ENCODE results near the gene NUP62. TPM values are rescaled to one million over a fixed set of nuclear protein-coding genes. Genes with fewer than 3 reads are reported as not detected.

NUP62 gene
- total and polyA plus RNA-seq, 10 donors = 17.3 to 60.9 (median 46.1) TPM

DNA sequence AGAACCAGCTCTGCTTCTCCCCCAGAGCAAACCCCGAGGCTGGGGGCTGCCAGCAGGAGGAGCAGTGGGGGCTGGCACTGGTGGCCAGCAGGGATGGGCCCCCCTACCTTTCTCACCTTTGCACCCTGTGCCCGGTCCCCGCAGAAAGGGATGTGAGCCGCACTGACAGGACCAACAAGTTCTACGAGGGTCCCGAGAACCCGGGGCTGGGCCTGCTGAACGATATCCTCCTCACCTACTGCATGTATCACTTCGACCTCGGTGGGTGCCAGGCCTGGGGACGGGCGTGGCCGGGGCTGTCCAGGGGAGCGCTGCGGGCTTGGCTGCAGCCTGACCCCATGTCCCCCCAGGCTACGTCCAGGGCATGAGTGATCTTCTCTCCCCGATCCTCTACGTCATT, 45.2 kb downstream of the NUP62 start:
- H3K36me3 ChIP-seq = peaks cover 9 to 100% (median 64%) of the 10 kb centered on the region in 6 donors
- TF ChIP-seq POLR2AphosphoS5 (IDR thresholded peaks at IDR 0.05) = no peak
- no peak for TF ChIP-seq POLR2A (IDR thresholded peaks at IDR 0.05)
- no peak for TF ChIP-seq CTCF (IDR thresholded peaks at IDR 0.05 in 8 of 11, conservative IDR thresholded peaks at IDR 0.05 in 3 of 11)
- intact Hi-C loops (cut with DNase I; ENCODE audit: low total_unique reads) = no loop called here
- no peak overlapping the region for H3K4me3 ChIP-seq
- no peaks in the 10 kb centered on the region for H3K9me3 ChIP-seq
- 83 to 96% (median 94%) methylated on average over 8 to 18 of the region's 18 CpGs for WGBS, 5 donors
- DNase-seq = peak; percentile 75
- H3K4me1 ChIP-seq = peaks cover 0 to 31% (median 15%) of the 10 kb centered on the region in 6 donors
- H3K27ac ChIP-seq = no peak overlapping the region
- no peaks in the 10 kb centered on the region for H3K27me3 ChIP-seq (replicated peaks in 1 of 7)

DNA sequence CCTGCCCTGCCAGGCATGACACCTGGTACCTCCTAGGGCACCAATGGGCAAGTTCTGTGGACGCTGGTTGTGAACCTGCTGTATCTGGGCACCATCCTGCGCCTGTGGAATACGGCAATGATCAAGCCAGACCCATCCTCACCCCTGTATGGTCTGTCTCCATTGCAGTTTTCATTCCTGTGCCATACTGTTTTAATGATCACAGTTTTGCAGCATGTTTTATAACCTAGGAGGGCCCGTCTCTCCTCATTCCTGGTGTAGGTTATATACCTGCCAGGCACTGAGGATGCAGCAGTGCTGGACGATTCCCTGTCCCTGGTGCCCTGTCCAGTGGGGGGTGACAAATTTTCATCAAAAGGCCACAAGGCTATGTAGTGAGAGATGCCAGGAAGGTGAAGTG, 46.2 kb downstream of the NUP62 start:
- intact Hi-C loops (cut with DNase I; ENCODE audit: low total_unique reads) = no loop called here

GRCh38 chr19:49882643-49883042, 46.7 kb downstream of the NUP62 start:
- Histone ChIP-seq H3K27ac (no peak overlapping the region), H3K27me3 (replicated peaks in 1 of 7) (no peaks in the 10 kb centered on the region), H3K4me1 (peaks cover 4 to 38% (median 24%) of the 10 kb centered on the region in 6 donors), H3K4me3 (no peak overlapping the region), H3K9me3 (no peaks in the 10 kb centered on the region), H3K36me3 (peaks cover 9 to 91% (median 64%) of the 10 kb centered on the region in 6 donors)
- DNase-seq = no peak
- no peak for TF ChIP-seq CTCF (IDR thresholded peaks at IDR 0.05 in 8 of 11, conservative IDR thresholded peaks at IDR 0.05 in 3 of 11)
- TF ChIP-seq POLR2AphosphoS5 (IDR thresholded peaks at IDR 0.05) = peak in 1 of 3 donors; percentile 37
- intact Hi-C loops (cut with DNase I; ENCODE audit: low total_unique reads) = no loop called here
- WGBS, 5 donors = 95 to 97% (median 97%) methylated on average over 12 to 14 of the region's 14 CpGs; no CpG with 5 or more reads in 1 of the 5 donors

More for the DNA sequence above, 46.2 kb downstream of the NUP62 start:
- Histone ChIP-seq H3K27ac (no peak overlapping the region), H3K36me3 (peaks cover 9 to 96% (median 64%) of the 10 kb centered on the region in 6 donors), H3K4me1 (peaks cover 4 to 41% (median 25%) of the 10 kb centered on the region in 6 donors), H3K4me3 (no peak overlapping the region), H3K27me3 (replicated peaks in 1 of 7) (no peaks in the 10 kb centered on the region), H3K9me3 (no peaks in the 10 kb centered on the region)
- 92 to 99% (median 97%) methylated on average over 5 of the region's 5 CpGs for WGBS, 5 donors
- no peak for TF ChIP-seq POLR2A (IDR thresholded peaks at IDR 0.05)
- TF ChIP-seq POLR2AphosphoS5 (IDR thresholded peaks at IDR 0.05) = no peak
- TF ChIP-seq CTCF (IDR thresholded peaks at IDR 0.05 in 8 of 11, conservative IDR thresholded peaks at IDR 0.05 in 3 of 11) = no peak
- no peak for DNase-seq

DNA sequence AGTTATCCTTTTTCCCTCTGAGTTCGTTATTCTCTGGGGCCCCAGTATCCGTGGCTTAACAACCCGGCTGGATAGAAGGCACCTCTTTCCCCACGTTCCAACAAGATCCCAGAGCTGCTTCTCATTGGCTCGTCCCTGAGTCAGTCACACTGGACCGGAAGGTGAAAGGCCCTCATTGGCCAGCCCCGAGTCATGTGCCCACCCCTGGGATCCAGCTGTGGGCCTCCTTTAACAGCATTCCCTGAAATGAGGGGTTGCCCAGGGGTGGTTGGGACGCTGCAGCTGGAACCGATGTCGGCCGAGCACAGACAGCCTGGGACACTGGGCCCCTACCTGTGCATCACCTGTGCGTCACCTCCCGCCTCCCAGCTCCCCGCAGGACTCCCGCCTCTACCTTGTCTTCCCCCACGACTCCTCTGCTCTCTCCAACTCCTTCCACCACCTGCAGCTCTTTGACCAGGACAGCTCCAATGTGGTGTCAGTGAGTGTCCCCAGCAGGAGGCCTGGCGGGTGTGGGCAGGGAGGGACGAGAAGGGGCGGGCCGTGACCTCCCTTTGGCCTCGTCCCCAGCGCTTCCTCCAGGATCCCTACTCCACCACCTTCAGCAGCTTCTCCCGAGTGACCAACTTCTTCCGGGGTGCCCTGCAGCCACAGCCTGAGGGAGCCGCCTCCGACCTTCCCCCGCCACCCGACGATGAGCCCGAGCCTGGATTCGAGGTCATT, 47.5 kb downstream of the NUP62 start:
- WGBS, 5 donors = 83 to 94% (median 88%) methylated on average over 21 to 31 of the region's 31 CpGs
- Histone ChIP-seq H3K4me1 (peaks cover 4 to 30% (median 16%) of the 10 kb centered on the region in 6 donors), H3K4me3 (no peak overlapping the region), H3K27me3 (replicated peaks in 1 of 7) (no peaks in the 10 kb centered on the region), H3K9me3 (no peaks in the 10 kb centered on the region), H3K27ac (no peak overlapping the region), H3K36me3 (peaks cover 9 to 83% (median 64%) of the 10 kb centered on the region in 6 donors)
- TF ChIP-seq POLR2A (IDR thresholded peaks at IDR 0.05) (no peak), POLR2AphosphoS5 (IDR thresholded peaks at IDR 0.05) (peak in 1 of 3 donors; percentile 11)
- intact Hi-C loops (cut with DNase I; ENCODE audit: low total_unique reads) = no loop called here
- DNase-seq = no peak

Measured in spleen (tissue), 11 donors.